ENCODE data around the gene TTC8.
"Not testable (repeated sequence)": the region's sequence is repeated elsewhere in the genome, so short reads cannot be mapped to it uniquely, and the experiment has no call there.

TTC8 gene

GRCh38 chr14:88824314-88825077 is at the start of gene TTC8:
Gene TTC8, plus strand, starts transcription at chr14:88824651. Its CDS starts 57 bp downstream, at chr14:88824708.
- peak; percentile 82 for DNase-seq (ENCODE audit: low read depth)

- DNase-seq (ENCODE audit: low read depth), result no peak
These were observed 48.9 kb upstream of the TTC8 start for GRCh38 chr14:88775532-88775931.

- no peak for DNase-seq (ENCODE audit: low read depth)
These were observed 38.5 kb upstream of the TTC8 start for GRCh38 chr14:88785911-88786310.

- DNase-seq (ENCODE audit: low read depth), result no peak
These were observed 37.7 kb upstream of the TTC8 start for GRCh38 chr14:88786715-88787114.

GRCh38 chr14:88789573-88789972 is 34.9 kb upstream of the TTC8 start:
- not testable (repeated sequence) for DNase-seq (ENCODE audit: low read depth)

GRCh38 chr14:88790501-88791251 is 33.8 kb upstream of the TTC8 start:
- no peak for DNase-seq (ENCODE audit: low read depth)

- no peak for DNase-seq (ENCODE audit: low read depth)
These were observed 33.2 kb upstream of the TTC8 start for GRCh38 chr14:88791252-88791621.

- no peak for DNase-seq (ENCODE audit: low read depth)
These were observed 32.6 kb upstream of the TTC8 start for GRCh38 chr14:88791629-88792472.

- DNase-seq (ENCODE audit: low read depth), result peak; percentile 50
These were observed 31.8 kb upstream of the TTC8 start, which contains the start of gene EML5 for GRCh38 chr14:88792473-88793258. Gene EML5, minus strand, starts transcription at chr14:88792953. Its CDS starts 450 bp downstream, at chr14:88792503.

GRCh38 chr14:88793259-88793625 is 31.2 kb upstream of the TTC8 start:
- no peak for DNase-seq (ENCODE audit: low read depth)

- DNase-seq (ENCODE audit: low read depth), result no peak
These were observed 26.3 kb upstream of the TTC8 start for GRCh38 chr14:88798156-88798555.

- no peak for DNase-seq (ENCODE audit: low read depth)
These were observed 24.9 kb upstream of the TTC8 start for GRCh38 chr14:88799522-88799921.

- no peak for DNase-seq (ENCODE audit: low read depth)
These were observed 21.9 kb upstream of the TTC8 start for GRCh38 chr14:88802596-88802995.

- no peak for DNase-seq (ENCODE audit: low read depth)
These were observed 20.4 kb upstream of the TTC8 start for GRCh38 chr14:88804035-88804434.

GRCh38 chr14:88804477-88804876 is 20.0 kb upstream of the TTC8 start:
- no peak for DNase-seq (ENCODE audit: low read depth)

GRCh38 chr14:88808359-88808758 is 16.1 kb upstream of the TTC8 start:
- DNase-seq (ENCODE audit: low read depth), result no peak

GRCh38 chr14:88815980-88816379 is 8.5 kb upstream of the TTC8 start:
- no peak for DNase-seq (ENCODE audit: low read depth)

- DNase-seq (ENCODE audit: low read depth), result no peak
These were observed 6.4 kb upstream of the TTC8 start for GRCh38 chr14:88818018-88818417.

- not testable (repeated sequence) for DNase-seq (ENCODE audit: low read depth)
These were observed 4.8 kb upstream of the TTC8 start for GRCh38 chr14:88819674-88820073.

- no peak for DNase-seq (ENCODE audit: low read depth)
These were observed 3.1 kb upstream of the TTC8 start for GRCh38 chr14:88821378-88821777.

- DNase-seq (ENCODE audit: low read depth), result no peak
These were observed 2.6 kb upstream of the TTC8 start for GRCh38 chr14:88821888-88822287.

- no peak for DNase-seq (ENCODE audit: low read depth)
These were observed 510 bp upstream of the TTC8 start for GRCh38 chr14:88823968-88824313.
